GM21360 (cell line): ENCODE data around the gene PFN2.
A peak's percentile ranks its signal among the peaks of the same experiment; 100 is the strongest.
"Not testable (repeated sequence)": the region's sequence is repeated elsewhere in the genome, so short reads cannot be mapped to it uniquely, and the experiment has no call there.

ENCODE experiments used
- ATAC-seq: cut with Tn5 transposase; IDR thresholded peaks from one replicate; pipeline ENCODE4 v1.9.1; 2021; ENCODE audit warnings: mild to moderate bottlenecking, moderate library complexity; ENCODE audit not compliant: unreplicated experiment

PFN2 gene

GRCh38 chr3:149969110-149969939, 1.4 kb downstream of the PFN2 start:
- no peak for ATAC-seq

- ATAC-seq = no peak
These were observed 2.5 kb downstream of the PFN2 start for GRCh38 chr3:149968216-149968615.

- ATAC-seq = no peak
These were observed 3.5 kb downstream of the PFN2 start for GRCh38 chr3:149967086-149967685.

GRCh38 chr3:149965278-149965677, 5.4 kb downstream of the PFN2 start:
- ATAC-seq = no peak

GRCh38 chr3:149964291-149964690, 6.4 kb downstream of the PFN2 start:
- ATAC-seq = no peak

- no peak for ATAC-seq
These were observed 7.2 kb downstream of the PFN2 start for GRCh38 chr3:149963485-149963884.

- ATAC-seq = no peak
These were observed 11.3 kb downstream of the PFN2 start for GRCh38 chr3:149959443-149959842.

- no peak for ATAC-seq
These were observed 12.4 kb downstream of the PFN2 start for GRCh38 chr3:149958171-149958796.

- ATAC-seq = no peak
These were observed 13.2 kb downstream of the PFN2 start for GRCh38 chr3:149957361-149958125.

- ATAC-seq = no peak
These were observed 15.2 kb downstream of the PFN2 start for GRCh38 chr3:149955449-149955848.

- ATAC-seq = no peak
These were observed 15.9 kb downstream of the PFN2 start for GRCh38 chr3:149954812-149955211.

- ATAC-seq = no peak
These were observed 21.5 kb downstream of the PFN2 start for GRCh38 chr3:149949181-149949580.

GRCh38 chr3:149947231-149947630, 23.5 kb downstream of the PFN2 start:
- no peak for ATAC-seq

GRCh38 chr3:149943966-149944365, 26.7 kb downstream of the PFN2 start:
- not testable (repeated sequence) for ATAC-seq

GRCh38 chr3:149942409-149942808, 28.3 kb downstream of the PFN2 start:
- ATAC-seq = no peak

GRCh38 chr3:149941946-149942345, 28.7 kb downstream of the PFN2 start:
- ATAC-seq = no peak

- no peak for ATAC-seq
These were observed 29.5 kb downstream of the PFN2 start for GRCh38 chr3:149941186-149941585.

- not testable (repeated sequence) for ATAC-seq
These were observed 32.2 kb downstream of the PFN2 start for GRCh38 chr3:149938392-149939055.

- peak; percentile 76 for ATAC-seq
These were observed 33.9 kb downstream of the PFN2 start for GRCh38 chr3:149936812-149937230.

- ATAC-seq = no peak
These were observed 36.2 kb downstream of the PFN2 start for GRCh38 chr3:149934524-149934923.

GRCh38 chr3:149933858-149934257, 36.8 kb downstream of the PFN2 start:
- ATAC-seq = no peak
